GM19467 (cell line): ENCODE measurements around the gene P2RY10.
A peak's percentile ranks its signal among the peaks of the same experiment; 100 is the strongest.
"Not testable (repeated sequence)": the region's sequence is repeated elsewhere in the genome, so short reads cannot be mapped to it uniquely, and the experiment has no call there.

Experiments
- ATAC-seq: cut with Tn5 transposase; IDR thresholded peaks from one replicate; pipeline ENCODE4 v1.9.1; 2021; ENCODE audit warnings: mild to moderate bottlenecking, moderate library complexity; ENCODE audit not compliant: unreplicated experiment

P2RY10 gene

GRCh38 chrX:78945186-78945912, at the start of gene P2RY10:
Gene P2RY10, plus strand, starts transcription at chrX:78945391. Its CDS starts 15,130 bp downstream, at chrX:78960521.
- ATAC-seq = peak; percentile 77

GRCh38 chrX:78922754-78923153, 22.4 kb upstream of the P2RY10 start:
- ATAC-seq = no peak

- peak; percentile 81 for ATAC-seq
Measured at GRCh38 chrX:78923198-78924015, 21.8 kb upstream of the P2RY10 start.

GRCh38 chrX:78931814-78932213, 13.4 kb upstream of the P2RY10 start:
- ATAC-seq = no peak

GRCh38 chrX:78934866-78935265, 10.3 kb upstream of the P2RY10 start:
- ATAC-seq = no peak

- ATAC-seq = no peak
Measured at GRCh38 chrX:78944351-78944750, 840 bp upstream of the P2RY10 start.

- ATAC-seq = no peak
Measured at GRCh38 chrX:78946178-78946931, 1.2 kb downstream of the P2RY10 start.

GRCh38 chrX:78950009-78950835, 5.0 kb downstream of the P2RY10 start:
- no peak for ATAC-seq

GRCh38 chrX:78957049-78957767, 12.0 kb downstream of the P2RY10 start:
- ATAC-seq = no peak

GRCh38 chrX:78957768-78958130, 12.6 kb downstream of the P2RY10 start:
- ATAC-seq = peak; percentile 75

GRCh38 chrX:78958419-78959116, 13.4 kb downstream of the P2RY10 start:
- no peak for ATAC-seq

- no peak for ATAC-seq
Measured at GRCh38 chrX:78960888-78961287, 15.7 kb downstream of the P2RY10 start.

- ATAC-seq = no peak
Measured at GRCh38 chrX:78964598-78964997, 19.4 kb downstream of the P2RY10 start.

- peak; percentile 97 for ATAC-seq
Measured at GRCh38 chrX:78979789-78980464, 34.7 kb downstream of the P2RY10 start.

GRCh38 chrX:78989349-78989748, 44.2 kb downstream of the P2RY10 start:
- ATAC-seq = no peak

- no peak for ATAC-seq
Measured at GRCh38 chrX:78997870-78998558, 52.8 kb downstream of the P2RY10 start.

GRCh38 chrX:79007540-79007939, 62.3 kb downstream of the P2RY10 start:
- ATAC-seq = not testable (repeated sequence)
